SK-N-SH (cell line): ENCODE measurements around the gene MPPED2.

Experiments used
- CHD2 ChIP-seq: fragments of 150-350 bp; IDR thresholded peaks from 2 replicates; pipeline ENCODE4 v1.6.1; 2018; ENCODE audit warnings: low read length; ENCODE audit not compliant: partially characterized antibody
- EP300 ChIP-seq, 2 experiments: IDR thresholded peaks; 2 replicates each; pipeline versions ENCODE4 v1.4.0 to v1.6.1; 2012; ENCODE audit warnings: borderline replicate concordance in 1 of 2, low read depth in 1 of 2, low read length in 1 of 2
- JUND ChIP-seq: IDR thresholded peaks from 2 replicates; pipeline ENCODE4 v1.4.0; 2012
- MXI1 ChIP-seq: IDR thresholded peaks from 2 replicates; pipeline ENCODE4 v1.6.1; 2012; ENCODE audit warnings: mild to moderate bottlenecking, low read depth, low read length, improper control_type of control experiment
- NFIC ChIP-seq: IDR thresholded peaks from 2 replicates; pipeline ENCODE4 v1.4.0; 2012; ENCODE audit warnings: borderline replicate concordance
- POLR2AphosphoS5 ChIP-seq: IDR thresholded peaks from 2 replicates; pipeline ENCODE4 v1.6.1; 2012; ENCODE audit warnings: low read depth, low read length
- SIN3A ChIP-seq: IDR thresholded peaks from 2 replicates; pipeline ENCODE4 v1.6.1; 2012; ENCODE audit warnings: low read depth, mild to moderate bottlenecking, low read length, moderate library complexity, borderline replicate concordance
- TAF1 ChIP-seq: IDR thresholded peaks from 2 replicates; pipeline ENCODE4 v1.6.1; 2012; ENCODE audit warnings: low read depth, mild to moderate bottlenecking, low read length, moderate library complexity, borderline replicate concordance
- TEAD4 ChIP-seq: IDR thresholded peaks from 2 replicates; pipeline ENCODE4 v1.4.0; 2012; ENCODE audit warnings: mild to moderate bottlenecking, borderline replicate concordance; ENCODE audit not compliant: insufficient read depth
- YY1 ChIP-seq: IDR thresholded peaks from 2 replicates; pipeline ENCODE4 v1.4.0; 2012; ENCODE audit warnings: low read depth, mild to moderate bottlenecking
- TF ChIP-seq, protein P1 (sequence below): fragments of 200-600 bp; sonication (generic); IDR thresholded peaks from 2 replicates; pipeline ENCODE4 v1.6.1; 2017; ENCODE audit warnings: antibody characterized with exemption, mild to moderate bottlenecking, moderate library complexity
- TF ChIP-seq, protein P2 (sequence below): IDR thresholded peaks from 2 replicates; pipeline ENCODE4 v1.6.1; 2012; ENCODE audit warnings: mild to moderate bottlenecking, low read depth, low read length, moderate library complexity
- TF ChIP-seq, protein P3 (sequence below): IDR thresholded peaks from 2 replicates; pipeline ENCODE4 v1.4.0; 2012; ENCODE audit warnings: low read depth

- TF ChIP-seq, protein P1, sequence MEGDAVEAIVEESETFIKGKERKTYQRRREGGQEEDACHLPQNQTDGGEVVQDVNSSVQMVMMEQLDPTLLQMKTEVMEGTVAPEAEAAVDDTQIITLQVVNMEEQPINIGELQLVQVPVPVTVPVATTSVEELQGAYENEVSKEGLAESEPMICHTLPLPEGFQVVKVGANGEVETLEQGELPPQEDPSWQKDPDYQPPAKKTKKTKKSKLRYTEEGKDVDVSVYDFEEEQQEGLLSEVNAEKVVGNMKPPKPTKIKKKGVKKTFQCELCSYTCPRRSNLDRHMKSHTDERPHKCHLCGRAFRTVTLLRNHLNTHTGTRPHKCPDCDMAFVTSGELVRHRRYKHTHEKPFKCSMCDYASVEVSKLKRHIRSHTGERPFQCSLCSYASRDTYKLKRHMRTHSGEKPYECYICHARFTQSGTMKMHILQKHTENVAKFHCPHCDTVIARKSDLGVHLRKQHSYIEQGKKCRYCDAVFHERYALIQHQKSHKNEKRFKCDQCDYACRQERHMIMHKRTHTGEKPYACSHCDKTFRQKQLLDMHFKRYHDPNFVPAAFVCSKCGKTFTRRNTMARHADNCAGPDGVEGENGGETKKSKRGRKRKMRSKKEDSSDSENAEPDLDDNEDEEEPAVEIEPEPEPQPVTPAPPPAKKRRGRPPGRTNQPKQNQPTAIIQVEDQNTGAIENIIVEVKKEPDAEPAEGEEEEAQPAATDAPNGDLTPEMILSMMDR: no peak
- TF ChIP-seq SIN3A (no peak), NFIC (no peak), POLR2AphosphoS5 (no peak), MXI1 (no peak), EP300 (IDR thresholded peaks at IDR 0.05; ENCODE audit: borderline replicate concordance in 1 of 2, low read depth in 1 of 2, low read length in 1 of 2) (no peak), TAF1 (no peak), YY1 (no peak), TEAD4 (no peak), JUND (no peak), CHD2 (no peak)
- TF ChIP-seq, protein P2, sequence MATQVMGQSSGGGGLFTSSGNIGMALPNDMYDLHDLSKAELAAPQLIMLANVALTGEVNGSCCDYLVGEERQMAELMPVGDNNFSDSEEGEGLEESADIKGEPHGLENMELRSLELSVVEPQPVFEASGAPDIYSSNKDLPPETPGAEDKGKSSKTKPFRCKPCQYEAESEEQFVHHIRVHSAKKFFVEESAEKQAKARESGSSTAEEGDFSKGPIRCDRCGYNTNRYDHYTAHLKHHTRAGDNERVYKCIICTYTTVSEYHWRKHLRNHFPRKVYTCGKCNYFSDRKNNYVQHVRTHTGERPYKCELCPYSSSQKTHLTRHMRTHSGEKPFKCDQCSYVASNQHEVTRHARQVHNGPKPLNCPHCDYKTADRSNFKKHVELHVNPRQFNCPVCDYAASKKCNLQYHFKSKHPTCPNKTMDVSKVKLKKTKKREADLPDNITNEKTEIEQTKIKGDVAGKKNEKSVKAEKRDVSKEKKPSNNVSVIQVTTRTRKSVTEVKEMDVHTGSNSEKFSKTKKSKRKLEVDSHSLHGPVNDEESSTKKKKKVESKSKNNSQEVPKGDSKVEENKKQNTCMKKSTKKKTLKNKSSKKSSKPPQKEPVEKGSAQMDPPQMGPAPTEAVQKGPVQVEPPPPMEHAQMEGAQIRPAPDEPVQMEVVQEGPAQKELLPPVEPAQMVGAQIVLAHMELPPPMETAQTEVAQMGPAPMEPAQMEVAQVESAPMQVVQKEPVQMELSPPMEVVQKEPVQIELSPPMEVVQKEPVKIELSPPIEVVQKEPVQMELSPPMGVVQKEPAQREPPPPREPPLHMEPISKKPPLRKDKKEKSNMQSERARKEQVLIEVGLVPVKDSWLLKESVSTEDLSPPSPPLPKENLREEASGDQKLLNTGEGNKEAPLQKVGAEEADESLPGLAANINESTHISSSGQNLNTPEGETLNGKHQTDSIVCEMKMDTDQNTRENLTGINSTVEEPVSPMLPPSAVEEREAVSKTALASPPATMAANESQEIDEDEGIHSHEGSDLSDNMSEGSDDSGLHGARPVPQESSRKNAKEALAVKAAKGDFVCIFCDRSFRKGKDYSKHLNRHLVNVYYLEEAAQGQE: no peak
- TF ChIP-seq, protein P3, sequence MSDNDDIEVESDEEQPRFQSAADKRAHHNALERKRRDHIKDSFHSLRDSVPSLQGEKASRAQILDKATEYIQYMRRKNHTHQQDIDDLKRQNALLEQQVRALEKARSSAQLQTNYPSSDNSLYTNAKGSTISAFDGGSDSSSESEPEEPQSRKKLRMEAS: no peak
These were observed 9.8 kb upstream of the MPPED2 start for GRCh38 chr11:30595934-30596333.
